ENCODE data around the gene ADGRV1.
"Not testable (repeated sequence)": the region's sequence is repeated elsewhere in the genome, so short reads cannot be mapped to it uniquely, and the experiment has no call there.

Gene ADGRV1

GRCh38 chr5:90549729-90550275 is 8.8 kb upstream of the ADGRV1 start:
- no peak for DNase-seq

- DNase-seq = no peak
Observed at GRCh38 chr5:90550963-90551362, 7.6 kb upstream of the ADGRV1 start.

- DNase-seq = no peak
Observed at GRCh38 chr5:90551376-90551775, 7.2 kb upstream of the ADGRV1 start.

- DNase-seq = no peak
Observed at GRCh38 chr5:90553711-90554110, 4.9 kb upstream of the ADGRV1 start.

GRCh38 chr5:90554358-90555006 is 4.1 kb upstream of the ADGRV1 start:
- no peak for DNase-seq

GRCh38 chr5:90555666-90556065 is 2.9 kb upstream of the ADGRV1 start:
- no peak for DNase-seq

- no peak for DNase-seq
Observed at GRCh38 chr5:90557391-90557790, 1.2 kb upstream of the ADGRV1 start.

- no peak for DNase-seq
Observed at GRCh38 chr5:90557871-90558270, 726 bp upstream of the ADGRV1 start.

- DNase-seq = no peak
Observed at GRCh38 chr5:90560771-90561170, 2.2 kb downstream of the ADGRV1 start.

- no peak for DNase-seq
Observed at GRCh38 chr5:90561766-90562165, 3.2 kb downstream of the ADGRV1 start.

GRCh38 chr5:90562341-90562740 is 3.7 kb downstream of the ADGRV1 start:
- no peak for DNase-seq

- DNase-seq = no peak
Observed at GRCh38 chr5:90563108-90563507, 4.5 kb downstream of the ADGRV1 start.

GRCh38 chr5:90565491-90565890 is 6.9 kb downstream of the ADGRV1 start:
- DNase-seq = no peak

- no peak for DNase-seq
Observed at GRCh38 chr5:90569084-90569483, 10.5 kb downstream of the ADGRV1 start.

GRCh38 chr5:90570034-90570433 is 11.4 kb downstream of the ADGRV1 start:
- DNase-seq = no peak

- DNase-seq = no peak
Observed at GRCh38 chr5:90571147-90571773, 12.7 kb downstream of the ADGRV1 start.

GRCh38 chr5:90575712-90576111 is 17.1 kb downstream of the ADGRV1 start:
- no peak for DNase-seq

GRCh38 chr5:90576566-90576965 is 18.0 kb downstream of the ADGRV1 start:
- DNase-seq = not testable (repeated sequence)

GRCh38 chr5:90579905-90580304 is 21.3 kb downstream of the ADGRV1 start:
- not testable (repeated sequence) for DNase-seq

- DNase-seq = no peak
Observed at GRCh38 chr5:90581956-90582355, 23.4 kb downstream of the ADGRV1 start.

GRCh38 chr5:90585337-90585986 is 26.9 kb downstream of the ADGRV1 start:
- DNase-seq = no peak

- DNase-seq = no peak
Observed at GRCh38 chr5:90586469-90586868, 27.9 kb downstream of the ADGRV1 start.

GRCh38 chr5:90590170-90590569 is 31.6 kb downstream of the ADGRV1 start:
- no peak for DNase-seq

- not testable (repeated sequence) for DNase-seq
Observed at GRCh38 chr5:90593083-90593482, 34.5 kb downstream of the ADGRV1 start.
